NT2/D1 (cell line): ENCODE data around the gene LRRC34.

Source experiments
- SUZ12 ChIP-seq: IDR thresholded peaks from 2 replicates; pipeline ENCODE4 v1.6.1; 2011; ENCODE audit not compliant: insufficient read length, insufficient read depth; ENCODE audit errors: extremely low read depth
- ZNF274 ChIP-seq: IDR thresholded peaks from 2 replicates; pipeline ENCODE4 v1.6.1; 2011; ENCODE audit warnings: mild to moderate bottlenecking, low read depth, low read length

DNA sequence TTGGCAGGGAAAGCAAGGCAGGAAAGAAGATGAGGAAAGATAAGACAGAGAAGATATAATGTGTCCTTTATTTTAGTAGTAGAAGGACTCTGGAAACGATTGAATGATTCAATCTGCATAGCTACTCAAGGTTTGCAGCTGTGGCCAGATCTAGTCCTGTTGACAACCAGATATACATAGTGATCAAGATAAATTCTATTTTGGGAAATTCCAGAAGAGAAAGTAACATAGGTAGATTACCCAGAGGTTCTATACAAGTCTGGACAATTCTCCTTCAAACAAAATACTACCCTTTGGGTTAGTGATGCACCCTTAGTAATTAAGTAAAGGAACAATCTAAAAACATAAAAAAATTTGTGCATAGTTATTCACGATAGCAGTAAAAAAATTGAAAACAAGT is 57.2 kb downstream of the LRRC34 start:
- no peak for TF ChIP-seq SUZ12
- no peak for TF ChIP-seq ZNF274
